ENCODE results near the gene TTC16. TPM values are rescaled to one million over a fixed set of nuclear protein-coding genes. Genes with fewer than 3 reads are reported as not detected.

The TTC16 gene
- total and polyA plus RNA-seq, 4 donors, result 1.5 to 5.6 (median 2.7) TPM

DNA sequence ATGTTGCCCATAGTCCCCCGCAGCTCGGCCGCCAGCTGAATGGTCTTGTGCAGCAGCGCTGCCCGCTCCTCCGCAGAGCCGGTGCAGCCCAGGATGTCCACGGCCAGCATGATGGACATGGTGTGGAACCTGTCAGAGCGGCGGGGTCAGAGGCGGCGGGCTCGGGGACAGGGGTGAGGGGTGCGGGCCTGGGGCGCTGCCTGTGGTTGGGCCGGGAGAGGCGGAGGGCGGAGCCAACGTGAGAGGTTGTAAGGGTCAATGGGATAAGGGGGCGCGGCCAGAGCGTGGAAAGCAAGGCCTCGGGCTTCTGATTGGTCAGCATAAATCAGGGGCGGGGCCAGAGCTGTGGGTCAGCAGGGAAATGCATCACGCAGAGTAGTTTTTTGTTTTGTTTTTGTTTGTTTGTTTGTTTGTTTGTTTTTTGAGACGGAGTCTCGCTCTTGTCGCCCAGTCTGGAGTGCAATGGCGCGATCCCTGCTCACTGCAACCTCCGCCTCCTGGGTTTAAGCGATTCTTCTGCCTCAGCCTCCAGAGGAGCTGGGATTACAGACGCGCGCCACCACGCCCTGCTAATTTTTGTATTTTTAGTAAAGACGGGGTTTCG lies 26.1 kb downstream of the TTC16 start:
- Histone ChIP-seq H3K36me3 (ENCODE audit: control insufficient read depth in 4 of 4, insufficient read depth in 4 of 4, low read length in 4 of 4) (peaks cover 0 to 31% (median 0%) of the 10 kb centered on the region in 4 donors), H3K9me3 (ENCODE audit: control insufficient read depth in 4 of 4, insufficient read depth in 3 of 4, low read length in 3 of 4) (no peaks in the 10 kb centered on the region), H3K4me3 (no peak overlapping the region), H3K27me3 (ENCODE audit: control insufficient read depth in 3 of 3, insufficient read depth in 3 of 3, low read length in 2 of 3) (peaks cover 0 to 3% (median 0%) of the 10 kb centered on the region in 3 donors), H3K27ac (ENCODE audit: low read depth in 1 of 2, low read length in 1 of 2) (no peak overlapping the region), H3K4me1 (ENCODE audit: control insufficient read depth in 5 of 5, insufficient read depth in 5 of 5, low read length in 5 of 5) (peaks cover 0 to 5% (median 0%) of the 10 kb centered on the region in 5 donors), H3K9ac (ENCODE audit: insufficient read depth in 1 of 2, low read length in 2 of 2) (no peak overlapping the region)
- 64 to 74% methylated on average over 38 of the region's 38 CpGs for WGBS, 2 donors
- TF ChIP-seq, protein P1, sequence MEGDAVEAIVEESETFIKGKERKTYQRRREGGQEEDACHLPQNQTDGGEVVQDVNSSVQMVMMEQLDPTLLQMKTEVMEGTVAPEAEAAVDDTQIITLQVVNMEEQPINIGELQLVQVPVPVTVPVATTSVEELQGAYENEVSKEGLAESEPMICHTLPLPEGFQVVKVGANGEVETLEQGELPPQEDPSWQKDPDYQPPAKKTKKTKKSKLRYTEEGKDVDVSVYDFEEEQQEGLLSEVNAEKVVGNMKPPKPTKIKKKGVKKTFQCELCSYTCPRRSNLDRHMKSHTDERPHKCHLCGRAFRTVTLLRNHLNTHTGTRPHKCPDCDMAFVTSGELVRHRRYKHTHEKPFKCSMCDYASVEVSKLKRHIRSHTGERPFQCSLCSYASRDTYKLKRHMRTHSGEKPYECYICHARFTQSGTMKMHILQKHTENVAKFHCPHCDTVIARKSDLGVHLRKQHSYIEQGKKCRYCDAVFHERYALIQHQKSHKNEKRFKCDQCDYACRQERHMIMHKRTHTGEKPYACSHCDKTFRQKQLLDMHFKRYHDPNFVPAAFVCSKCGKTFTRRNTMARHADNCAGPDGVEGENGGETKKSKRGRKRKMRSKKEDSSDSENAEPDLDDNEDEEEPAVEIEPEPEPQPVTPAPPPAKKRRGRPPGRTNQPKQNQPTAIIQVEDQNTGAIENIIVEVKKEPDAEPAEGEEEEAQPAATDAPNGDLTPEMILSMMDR (IDR thresholded peaks at IDR 0.05; ENCODE audit: control extremely low read depth, extremely low read depth), result no peak
- peak; percentile 52 for ATAC-seq (ENCODE audit: insufficient read depth, low FRiP score)
- peak; percentile 42 to 70 (median 55) for DNase-seq

DNA sequence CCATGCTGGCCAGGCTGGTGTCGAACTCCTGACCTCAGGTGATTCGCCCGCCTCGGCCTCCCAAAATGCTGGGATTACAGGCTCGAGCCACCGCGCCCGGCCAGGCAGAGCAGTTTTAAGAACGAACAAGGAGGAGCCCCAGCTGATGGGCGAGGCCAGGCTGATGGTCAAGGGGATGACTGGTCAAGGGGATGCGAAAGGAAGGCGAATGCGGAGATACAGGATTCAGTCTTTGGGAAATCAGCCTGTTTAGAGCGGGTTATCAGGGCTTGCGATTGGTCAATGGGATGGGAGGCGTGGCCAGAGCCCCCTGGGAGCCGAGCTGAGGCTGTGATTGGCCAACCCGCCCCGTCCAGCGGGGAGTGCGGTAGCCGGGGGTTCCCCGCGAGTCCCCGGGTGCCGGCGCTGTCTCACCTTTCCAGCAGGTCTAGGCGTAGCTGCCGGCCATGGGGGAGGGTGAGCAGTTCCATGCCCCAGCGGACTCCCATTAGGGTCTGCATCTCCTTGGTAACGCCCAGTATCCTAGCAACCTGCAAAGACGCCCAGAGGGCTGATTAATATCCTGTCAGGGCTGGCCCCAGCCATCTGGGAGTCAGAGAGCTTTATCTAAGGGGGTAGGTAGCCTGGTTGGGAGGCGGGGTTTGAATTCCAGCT lies 26.7 kb downstream of the TTC16 start:
- Histone ChIP-seq H3K27ac (ENCODE audit: low read depth in 1 of 2, low read length in 1 of 2) (no peak overlapping the region), H3K4me1 (ENCODE audit: control insufficient read depth in 5 of 5, insufficient read depth in 5 of 5, low read length in 5 of 5) (peaks cover 0 to 5% (median 0%) of the 10 kb centered on the region in 5 donors), H3K9me3 (ENCODE audit: control insufficient read depth in 4 of 4, insufficient read depth in 3 of 4, low read length in 3 of 4) (no peaks in the 10 kb centered on the region), H3K27me3 (ENCODE audit: control insufficient read depth in 3 of 3, insufficient read depth in 3 of 3, low read length in 2 of 3) (peaks cover 0 to 3% (median 0%) of the 10 kb centered on the region in 3 donors), H3K4me3 (no peak overlapping the region), H3K9ac (ENCODE audit: insufficient read depth in 1 of 2, low read length in 2 of 2) (no peak overlapping the region), H3K36me3 (ENCODE audit: control insufficient read depth in 4 of 4, insufficient read depth in 4 of 4, low read length in 4 of 4) (peaks cover 0 to 34% (median 0%) of the 10 kb centered on the region in 4 donors)
- 67 to 80% methylated on average over 33 of the region's 33 CpGs for WGBS, 2 donors
- peak; percentile 37 to 66 (median 42) for DNase-seq
- no peak for ATAC-seq (ENCODE audit: insufficient read depth, low FRiP score)
- TF ChIP-seq, protein P1 (IDR thresholded peaks at IDR 0.05; ENCODE audit: control extremely low read depth, extremely low read depth), result no peak

DNA sequence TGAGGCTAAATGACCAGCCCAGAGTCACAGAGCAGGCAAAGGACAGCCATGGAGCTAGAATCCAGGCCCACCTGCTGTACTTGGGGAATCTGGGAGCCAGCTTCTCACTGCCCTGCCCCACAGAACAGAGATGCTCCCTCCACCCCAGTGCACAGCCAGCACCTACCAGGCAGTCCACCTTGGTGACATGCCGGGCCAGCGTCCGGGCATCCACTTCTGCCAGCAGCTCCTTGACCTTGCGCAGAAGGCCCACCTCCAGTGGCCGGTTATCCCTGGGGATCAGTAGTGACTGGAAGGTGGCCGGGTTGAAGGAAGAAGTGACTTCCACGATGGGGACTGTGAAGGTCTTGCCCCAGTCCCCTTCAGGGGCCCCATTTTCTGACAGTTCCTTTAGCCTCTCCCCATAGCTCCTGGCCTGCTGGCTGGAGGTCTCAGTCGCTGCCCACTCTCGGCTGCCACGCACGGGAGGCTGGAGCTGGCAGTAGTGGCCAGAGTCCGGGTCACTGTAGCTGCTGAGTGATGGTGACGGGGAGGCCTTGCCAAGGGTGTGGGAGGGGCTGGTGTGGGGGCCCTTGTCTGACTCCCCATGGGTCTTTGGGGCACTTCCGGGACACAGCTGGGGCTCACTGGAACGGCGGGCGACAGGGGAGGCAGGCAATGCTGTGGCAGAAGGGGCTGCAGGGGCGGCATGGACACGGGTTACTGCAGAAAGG lies 28.7 kb downstream of the TTC16 start:
- Histone ChIP-seq H3K4me3 (no peak overlapping the region), H3K9me3 (ENCODE audit: control insufficient read depth in 4 of 4, insufficient read depth in 3 of 4, low read length in 3 of 4) (peaks cover 0 to under 1% (median 0%) of the 10 kb centered on the region in 4 donors), H3K36me3 (ENCODE audit: control insufficient read depth in 4 of 4, insufficient read depth in 4 of 4, low read length in 4 of 4) (peaks cover 0 to 40% (median 0%) of the 10 kb centered on the region in 4 donors), H3K27me3 (ENCODE audit: control insufficient read depth in 3 of 3, insufficient read depth in 3 of 3, low read length in 2 of 3) (peaks cover 0 to 3% (median 0%) of the 10 kb centered on the region in 3 donors), H3K4me1 (ENCODE audit: control insufficient read depth in 5 of 5, insufficient read depth in 5 of 5, low read length in 5 of 5) (peaks cover 0 to 5% (median 0%) of the 10 kb centered on the region in 5 donors), H3K27ac (ENCODE audit: low read depth in 1 of 2, low read length in 1 of 2) (no peak overlapping the region), H3K9ac (ENCODE audit: insufficient read depth in 1 of 2, low read length in 2 of 2) (no peak overlapping the region)
- DNase-seq (no peak), ATAC-seq (ENCODE audit: insufficient read depth, low FRiP score) (no peak)
- TF ChIP-seq, protein P1 (IDR thresholded peaks at IDR 0.05; ENCODE audit: control extremely low read depth, extremely low read depth), result no peak
- 91 to 94% methylated on average over 12 to 19 of the region's 19 CpGs for WGBS, 2 donors
